Activated B cell treated with CpG ODN at 0.5 μM for 24 hours (primary cell): Measurements from ENCODE around the gene C2CD5. TPM values are rescaled to one million over a fixed set of nuclear protein-coding genes. Genes with fewer than 3 reads are reported as not detected.

Experiments used
- ATAC-seq: fragments of 200-7000 bp; cut with Tn5 transposase; one replicate; pipeline ENCODE4 v1.10.0; 2021; ENCODE audit warnings: low read depth, mild to moderate bottlenecking, moderate library complexity
- CTCF ChIA-PET: fragments of 350-600 bp; sonication (Branson Sonifier 250); formaldehyde crosslinking; loops from one replicate; lab custom pipeline; 2021; ENCODE audit warnings: antibody characterized with exemption; lab: Charles Lee
- POLR2A ChIA-PET: fragments of 350-600 bp; sonication (Branson Sonifier 250); formaldehyde crosslinking; loops from one replicate; lab custom pipeline; 2021; ENCODE audit warnings: antibody characterized with exemption; lab: Charles Lee
- DNase-seq: peaks from one replicate; pipeline ENCODE4 v3.0.0; 2022
- H3K27ac Mint-ChIP-seq: one replicate; pipeline ENCODE4 v1.8.0; 2020; ENCODE audit warnings: mixed read lengths
- H3K27me3 Mint-ChIP-seq: one replicate; pipeline ENCODE4 v1.8.0; 2021; ENCODE audit warnings: mixed read lengths
- H3K36me3 Mint-ChIP-seq: one replicate; pipeline ENCODE4 v1.8.0; 2021; ENCODE audit warnings: low read depth, mixed read lengths
- H3K4me1 Mint-ChIP-seq: one replicate; pipeline ENCODE4 v1.8.0; 2021; ENCODE audit warnings: mixed read lengths
- H3K4me3 Mint-ChIP-seq: one replicate; pipeline ENCODE4 v1.8.0; 2020; ENCODE audit warnings: mild to moderate bottlenecking, mixed read lengths
- H3K9me3 Mint-ChIP-seq: one replicate; pipeline ENCODE4 v1.8.0; 2020; ENCODE audit warnings: mixed read lengths
- CTCF ChIP-seq: fragments of 200-600 bp; IDR thresholded peaks from one replicate; pipeline ENCODE4 v1.8.0; 2022; ENCODE audit warnings: antibody characterized with exemption, mild to moderate bottlenecking
- intact Hi-C: fragments of 100-400 bp; cut with micrococcal nuclease; formaldehyde crosslinking; loops from one replicate; pipeline ENCODE4 v1.15.1; 2024
- total RNA-seq: library from RNA; stranded (reverse); gene quantifications from 2 replicates; pipeline ENCODE4 v1.2.3, GENCODE V29; 2022

C2CD5 gene
- total RNA-seq, 1 donor from 2014 or later, result 38.4 TPM

GRCh38 chr12:22536971-22537544 lies 7.3 kb downstream of the C2CD5 start:
- Mint-ChIP-seq H3K4me1 (peaks cover 46% of the 10 kb centered on the region), H3K27me3 (no peaks in the 10 kb centered on the region), H3K36me3 (peaks cover 44% of the 10 kb centered on the region), H3K4me3 (no peak overlapping the region), H3K27ac (no peak overlapping the region), H3K9me3 (peaks cover 5% of the 10 kb centered on the region)
- intact Hi-C loops, result no loop called here
- ChIA-PET POLR2A (no interaction called here), CTCF (no interaction called here)
- ATAC-seq (no peak), DNase-seq (no peak)
- no peak for TF ChIP-seq CTCF

GRCh38 chr12:22536346-22536945 lies 7.9 kb downstream of the C2CD5 start:
- H3K27ac Mint-ChIP-seq, result no peak overlapping the region
- no peak for TF ChIP-seq CTCF
- H3K9me3 Mint-ChIP-seq, result peaks cover 5% of the 10 kb centered on the region
- no peak overlapping the region for H3K4me3 Mint-ChIP-seq
- H3K27me3 Mint-ChIP-seq, result no peaks in the 10 kb centered on the region
- DNase-seq (no peak), ATAC-seq (no peak)
- ChIA-PET CTCF (no interaction called here), POLR2A (interaction anchor here (0.7 to 1.7 kb wide), 2 partner anchors 8 to 23 kb away, joined by 3 to 10 read pairs; partner anchors contain the start of gene C2CD5)
- intact Hi-C loops, result no loop called here
- peaks cover 50% of the 10 kb centered on the region for H3K36me3 Mint-ChIP-seq
- H3K4me1 Mint-ChIP-seq, result peaks cover 40% of the 10 kb centered on the region

- no peak overlapping the region for H3K4me3 Mint-ChIP-seq
- ATAC-seq (no peak), DNase-seq (no peak)
- peaks cover 5% of the 10 kb centered on the region for H3K9me3 Mint-ChIP-seq
- no peak for TF ChIP-seq CTCF
- ChIA-PET CTCF (no interaction called here), POLR2A (interaction anchor here (1.7 kb wide), 1 partner anchor 9 kb away, joined by 10 read pairs; the partner anchor contains the start of gene C2CD5)
- H3K4me1 Mint-ChIP-seq, result peaks cover 33% of the 10 kb centered on the region
- intact Hi-C loops, result no loop called here
- peaks cover 52% of the 10 kb centered on the region for H3K36me3 Mint-ChIP-seq
- no peaks in the 10 kb centered on the region for H3K27me3 Mint-ChIP-seq
- no peak overlapping the region for H3K27ac Mint-ChIP-seq
Observed at GRCh38 chr12:22535478-22535877, 8.9 kb downstream of the C2CD5 start.

- ChIA-PET POLR2A (interaction anchor here (1.7 kb wide), 1 partner anchor 9 kb away, joined by 10 read pairs; the partner anchor contains the start of gene C2CD5), CTCF (no interaction called here)
- DNase-seq, result no peak
- Mint-ChIP-seq H3K4me3 (no peak overlapping the region), H3K9me3 (peaks cover 5% of the 10 kb centered on the region), H3K27me3 (no peaks in the 10 kb centered on the region), H3K4me1 (peaks cover 29% of the 10 kb centered on the region), H3K36me3 (peaks cover 48% of the 10 kb centered on the region), H3K27ac (no peak overlapping the region)
- intact Hi-C loops, result no loop called here
- no peak for TF ChIP-seq CTCF
- ATAC-seq, result no peak
Observed at GRCh38 chr12:22535038-22535437, 9.3 kb downstream of the C2CD5 start.

- Mint-ChIP-seq H3K27ac (no peak overlapping the region), H3K27me3 (no peaks in the 10 kb centered on the region), H3K4me1 (peaks cover 15% of the 10 kb centered on the region), H3K36me3 (peaks cover 47% of the 10 kb centered on the region), H3K9me3 (no peaks in the 10 kb centered on the region), H3K4me3 (no peak overlapping the region)
- DNase-seq (no peak), ATAC-seq (no peak)
- intact Hi-C loops, result no loop called here
- ChIA-PET POLR2A (no interaction called here), CTCF (no interaction called here)
- no peak for TF ChIP-seq CTCF
Observed at GRCh38 chr12:22533155-22533554, 11.2 kb downstream of the C2CD5 start.
